Measurements from ENCODE around the gene NANP.

DNA sequence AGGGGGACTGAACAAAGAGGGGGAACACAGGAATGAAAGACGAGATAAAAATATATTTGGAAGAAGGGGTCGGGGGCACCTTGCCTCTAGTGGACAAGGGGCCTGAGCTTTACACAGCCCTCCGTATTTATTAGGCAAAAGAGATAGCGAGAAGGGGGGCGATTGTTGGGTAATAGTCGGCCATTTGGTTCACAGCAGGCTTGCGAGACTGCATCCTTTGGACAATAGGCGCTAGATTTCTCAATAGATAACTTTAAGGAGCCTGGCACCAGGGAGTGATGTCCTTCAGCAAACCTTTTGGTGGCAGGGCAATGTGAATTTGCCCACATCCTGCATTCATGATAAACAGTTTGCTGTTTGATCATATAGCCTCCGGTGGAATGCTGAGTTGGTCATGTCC, 3.0 kb upstream of the NANP start:
- TF ChIP-seq, protein P1, sequence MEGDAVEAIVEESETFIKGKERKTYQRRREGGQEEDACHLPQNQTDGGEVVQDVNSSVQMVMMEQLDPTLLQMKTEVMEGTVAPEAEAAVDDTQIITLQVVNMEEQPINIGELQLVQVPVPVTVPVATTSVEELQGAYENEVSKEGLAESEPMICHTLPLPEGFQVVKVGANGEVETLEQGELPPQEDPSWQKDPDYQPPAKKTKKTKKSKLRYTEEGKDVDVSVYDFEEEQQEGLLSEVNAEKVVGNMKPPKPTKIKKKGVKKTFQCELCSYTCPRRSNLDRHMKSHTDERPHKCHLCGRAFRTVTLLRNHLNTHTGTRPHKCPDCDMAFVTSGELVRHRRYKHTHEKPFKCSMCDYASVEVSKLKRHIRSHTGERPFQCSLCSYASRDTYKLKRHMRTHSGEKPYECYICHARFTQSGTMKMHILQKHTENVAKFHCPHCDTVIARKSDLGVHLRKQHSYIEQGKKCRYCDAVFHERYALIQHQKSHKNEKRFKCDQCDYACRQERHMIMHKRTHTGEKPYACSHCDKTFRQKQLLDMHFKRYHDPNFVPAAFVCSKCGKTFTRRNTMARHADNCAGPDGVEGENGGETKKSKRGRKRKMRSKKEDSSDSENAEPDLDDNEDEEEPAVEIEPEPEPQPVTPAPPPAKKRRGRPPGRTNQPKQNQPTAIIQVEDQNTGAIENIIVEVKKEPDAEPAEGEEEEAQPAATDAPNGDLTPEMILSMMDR (IDR thresholded peaks at IDR 0.05) = no peak
- TF ChIP-seq TP53 (CRISPR knock-in tag; IDR thresholded peaks at IDR 0.05) = no peak
- TF ChIP-seq POLR2A (IDR thresholded peaks at IDR 0.05; ENCODE audit: low read length) = no peak
- TF ChIP-seq CEBPB (IDR thresholded peaks at IDR 0.05) = no peak
- TF ChIP-seq ZFP36 (IDR thresholded peaks at IDR 0.05; ENCODE audit: borderline replicate concordance, partially characterized antibody) = no peak
- no peak for TF ChIP-seq CHD2 (IDR thresholded peaks at IDR 0.05; ENCODE audit: low read length, partially characterized antibody)
